EL (cell line): ENCODE data around the gene RAPGEF6.
"Not testable (repeated sequence)": the region's sequence is repeated elsewhere in the genome, so short reads cannot be mapped to it uniquely, and the experiment has no call there.

Experiments
- DNase-seq: peaks from one replicate; pipeline ENCODE4 v3.0.0-alpha.2; 2016

Gene RAPGEF6

GRCh38 chr5:131491749-131492148 lies 143.3 kb downstream of the RAPGEF6 start:
- DNase-seq = peak; percentile 14

- DNase-seq = no peak
Measured at GRCh38 chr5:131488463-131488862, 146.6 kb downstream of the RAPGEF6 start.

- DNase-seq = not testable (repeated sequence)
Measured at GRCh38 chr5:131487371-131487770, 147.7 kb downstream of the RAPGEF6 start.

GRCh38 chr5:131482617-131483016 lies 152.4 kb downstream of the RAPGEF6 start:
- DNase-seq = no peak

- DNase-seq = no peak
Measured at GRCh38 chr5:131481569-131481968, 153.5 kb downstream of the RAPGEF6 start.

GRCh38 chr5:131475541-131475941 lies 159.5 kb downstream of the RAPGEF6 start:
- peak; percentile 14 for DNase-seq

GRCh38 chr5:131473731-131474130 lies 161.3 kb downstream of the RAPGEF6 start:
- DNase-seq = no peak

GRCh38 chr5:131466171-131466766 lies 168.8 kb downstream of the RAPGEF6 start:
- peak; percentile 80 for DNase-seq

GRCh38 chr5:131463656-131464055 lies 171.4 kb downstream of the RAPGEF6 start:
- no peak for DNase-seq

GRCh38 chr5:131462454-131462853 lies 172.6 kb downstream of the RAPGEF6 start:
- no peak for DNase-seq

GRCh38 chr5:131461742-131462141 lies 173.3 kb downstream of the RAPGEF6 start:
- DNase-seq = no peak

GRCh38 chr5:131460867-131461572 lies 174.0 kb downstream of the RAPGEF6 start:
- DNase-seq = no peak

GRCh38 chr5:131460133-131460532 lies 174.9 kb downstream of the RAPGEF6 start:
- DNase-seq = no peak

- DNase-seq = no peak
Measured at GRCh38 chr5:131459216-131459615, 175.8 kb downstream of the RAPGEF6 start.

- no peak for DNase-seq
Measured at GRCh38 chr5:131457193-131457592, 177.8 kb downstream of the RAPGEF6 start.

GRCh38 chr5:131450941-131451340 lies 184.1 kb downstream of the RAPGEF6 start:
- no peak for DNase-seq

GRCh38 chr5:131441184-131441583 lies 193.8 kb downstream of the RAPGEF6 start:
- no peak for DNase-seq

- no peak for DNase-seq
Measured at GRCh38 chr5:131436081-131436480, 198.9 kb downstream of the RAPGEF6 start.

GRCh38 chr5:131433109-131433508 lies 201.9 kb downstream of the RAPGEF6 start:
- no peak for DNase-seq

GRCh38 chr5:131431794-131432193 lies 203.2 kb downstream of the RAPGEF6 start:
- no peak for DNase-seq

- DNase-seq = peak; percentile 55
Measured at GRCh38 chr5:131430794-131431193, 204.2 kb downstream of the RAPGEF6 start.

- no peak for DNase-seq
Measured at GRCh38 chr5:131426011-131426410, 209.0 kb downstream of the RAPGEF6 start.

- DNase-seq = peak; percentile 32
Measured at GRCh38 chr5:131423056-131423455, 212.0 kb downstream of the RAPGEF6 start.

GRCh38 chr5:131419877-131420276 lies 215.2 kb downstream of the RAPGEF6 start:
- DNase-seq = no peak

- no peak for DNase-seq
Measured at GRCh38 chr5:131418846-131419245, 216.2 kb downstream of the RAPGEF6 start.
